GM03348 (cell line): ENCODE data around the gene SIAH1.
"Not testable (repeated sequence)": the region's sequence is repeated elsewhere in the genome, so short reads cannot be mapped to it uniquely, and the experiment has no call there.

Experiments used
- DNase-seq: peaks from one replicate; pipeline ENCODE4 v3.0.0; 2012; ENCODE audit warnings: low spot score

Gene SIAH1

GRCh38 chr16:48332978-48333377 lies 52.2 kb downstream of the SIAH1 start:
- DNase-seq: no peak

- no peak for DNase-seq
Observed at GRCh38 chr16:48330841-48331192, 54.4 kb downstream of the SIAH1 start.

GRCh38 chr16:48330189-48330840 lies 54.9 kb downstream of the SIAH1 start:
- peak; percentile 19 for DNase-seq

GRCh38 chr16:48329138-48329537 lies 56.1 kb downstream of the SIAH1 start:
- DNase-seq: no peak

GRCh38 chr16:48326915-48327314 lies 58.3 kb downstream of the SIAH1 start:
- no peak for DNase-seq

- DNase-seq: peak; percentile 23
Observed at GRCh38 chr16:48323783-48324775, 61.1 kb downstream of the SIAH1 start.

GRCh38 chr16:48321317-48322036 lies 63.7 kb downstream of the SIAH1 start:
- no peak for DNase-seq

GRCh38 chr16:48318630-48319029 lies 66.6 kb downstream of the SIAH1 start:
- DNase-seq: peak; percentile 17

- DNase-seq: peak; percentile 59
Observed at GRCh38 chr16:48317614-48318315, 67.4 kb downstream of the SIAH1 start.

- DNase-seq: no peak
Observed at GRCh38 chr16:48317026-48317425, 68.2 kb downstream of the SIAH1 start.

- not testable (repeated sequence) for DNase-seq
Observed at GRCh38 chr16:48313905-48314304, 71.3 kb downstream of the SIAH1 start.

GRCh38 chr16:48310908-48311641 lies 74.1 kb downstream of the SIAH1 start:
- no peak for DNase-seq
